ENCODE measurements around the gene NUP62. TPM values are rescaled to one million over a fixed set of nuclear protein-coding genes. Genes with fewer than 3 reads are reported as not detected.

Gene NUP62
- total and polyA plus RNA-seq, 2 of the 4 experiments (the other 2 are of a cell fraction), result 21.3 to 29.7 TPM

- H4K20me1 ChIP-seq (ENCODE audit: insufficient read depth, low read length), result no peaks in the 10 kb centered on the region; the same call in 1 of the 2 replicates
- H3K4me3 ChIP-seq (ENCODE audit: insufficient read depth, low read depth, low read length), result no peak overlapping the region
- dilution Hi-C loops (cut with HindIII; ENCODE audit: low sequenced_read_pairs, unreplicated experiment), result no loop called here
- H3K9me1 ChIP-seq (ENCODE audit: insufficient read depth, low read length), result peaks cover 6% of the 10 kb centered on the region; the same call in 1 of the 2 replicates
- H3K23ac ChIP-seq (ENCODE audit: low read depth, low read length), result no peak overlapping the region
- H3K9ac ChIP-seq (ENCODE audit: low read depth, low read length), result no peak overlapping the region
- TF ChIP-seq RAD21 (IDR thresholded peaks at IDR 0.05; ENCODE audit: low read length) (no peak), SMC3 (IDR thresholded peaks at IDR 0.05; ENCODE audit: low read depth, low read length) (no peak), RFX5 (IDR thresholded peaks at IDR 0.05; ENCODE audit: low read depth, low read length) (no peak), CEBPB (IDR thresholded peaks at IDR 0.05; ENCODE audit: low read depth, low read length) (no peak), BHLHE40 (IDR thresholded peaks at IDR 0.05; ENCODE audit: low read depth, low read length) (no peak), POLR2A (IDR thresholded peaks at IDR 0.05; ENCODE audit: low read depth, low read length) (no peak), NFE2L2 (IDR thresholded peaks at IDR 0.05; ENCODE audit: low read depth, low read length) (no peak), FOS (IDR thresholded peaks at IDR 0.05; ENCODE audit: low read depth, low read length) (no peak), CTCF (conservative IDR thresholded peaks at IDR 0.05; ENCODE audit: low read depth, low read length) (no peak)
- TF ChIP-seq, protein P1, sequence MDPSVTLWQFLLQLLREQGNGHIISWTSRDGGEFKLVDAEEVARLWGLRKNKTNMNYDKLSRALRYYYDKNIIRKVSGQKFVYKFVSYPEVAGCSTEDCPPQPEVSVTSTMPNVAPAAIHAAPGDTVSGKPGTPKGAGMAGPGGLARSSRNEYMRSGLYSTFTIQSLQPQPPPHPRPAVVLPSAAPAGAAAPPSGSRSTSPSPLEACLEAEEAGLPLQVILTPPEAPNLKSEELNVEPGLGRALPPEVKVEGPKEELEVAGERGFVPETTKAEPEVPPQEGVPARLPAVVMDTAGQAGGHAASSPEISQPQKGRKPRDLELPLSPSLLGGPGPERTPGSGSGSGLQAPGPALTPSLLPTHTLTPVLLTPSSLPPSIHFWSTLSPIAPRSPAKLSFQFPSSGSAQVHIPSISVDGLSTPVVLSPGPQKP (IDR thresholded peaks at IDR 0.05; ENCODE audit: borderline replicate concordance, low read depth, low read length), result no peak
- BruUV-seq (replicated peaks), result no TSS peak
- peaks cover 61% of the 10 kb centered on the region for H3K36me3 ChIP-seq (ENCODE audit: control insufficient read depth, insufficient read depth, low read length)
- in situ Hi-C loops (cut with MboI; ENCODE audit: low sequenced_read_pairs), result no loop called here
- CTCF ChIA-PET, result no interaction called here
- H2AK9ac ChIP-seq (replicated peaks; ENCODE audit: low read depth, low read length, poor library complexity), result no peak overlapping the region
- no peak overlapping the region for H3K18ac ChIP-seq (ENCODE audit: low read depth, low read length)
- H2BK5ac ChIP-seq (ENCODE audit: low read depth, low read length, poor library complexity, severe bottlenecking), result no peak overlapping the region
- ATAC-seq (ENCODE audit: low read depth) (no peak), DNase-seq (no peak)
- H4K5ac ChIP-seq (ENCODE audit: low read depth, low read length), result no peak overlapping the region
- POLR2A ChIA-PET (ENCODE audit: unreplicated experiment), result no interaction called here
- peaks cover 4% of the 10 kb centered on the region for H3K4me1 ChIP-seq (ENCODE audit: control insufficient read depth, insufficient read depth, low read length)
- WGBS, 2 experiments (ENCODE audit: extremely low coverage in 2 of 2, insufficient read length in 1 of 2), result 90% methylated on average over 4 of the region's 5 CpGs; no CpG with 5 or more reads in 1 of the 2 experiments
- H3K4me2 ChIP-seq (ENCODE audit: low read depth, low read length), result no peak overlapping the region
- no peak overlapping the region for H2BK120ac ChIP-seq (ENCODE audit: low read depth, low read length)
- H3K27me3 ChIP-seq (ENCODE audit: control insufficient read depth, insufficient read depth, low read length), result no peaks in the 10 kb centered on the region
- no peak overlapping the region for H2BK15ac ChIP-seq (ENCODE audit: low read depth, low read length)
- H3K4ac ChIP-seq (ENCODE audit: low read depth, low read length), result no peak overlapping the region
- H4K8ac ChIP-seq (ENCODE audit: low read depth in 2 of 2, low read length in 2 of 2), result no peak overlapping the region
- intact Hi-C loops (cut with micrococcal nuclease), result no loop called here
- no peak overlapping the region for H3K27ac ChIP-seq (ENCODE audit: insufficient read depth, low read length)
- H3K14ac ChIP-seq (replicated peaks; ENCODE audit: low read depth, low read length), result no peak overlapping the region
- peaks cover 6% of the 10 kb centered on the region; the same call in 1 of the 2 replicates for H3K9me3 ChIP-seq (ENCODE audit: control insufficient read depth, insufficient read depth, low read length)
- H2AK5ac ChIP-seq (ENCODE audit: low read depth, low read length), result no peak overlapping the region
- H3K79me1 ChIP-seq (ENCODE audit: low read depth in 1 of 2, low read length in 2 of 2), result peaks cover 12 to 26% of the 10 kb centered on the region in 2 experiments; a peak in 3 of 4 replicates
- no peak overlapping the region for H2BK20ac ChIP-seq (ENCODE audit: low read depth, low read length)
- no peak overlapping the region for H3K56ac ChIP-seq (ENCODE audit: extremely low read depth, insufficient read depth, low read length)
- H4K91ac ChIP-seq (ENCODE audit: insufficient read depth, low read depth, low read length), result no peak overlapping the region
- H2AFZ ChIP-seq (replicated peaks; ENCODE audit: low read length, poor library complexity), result no peak overlapping the region
Measured at GRCh38 chr19:49883094-49883493, 46.2 kb downstream of the NUP62 start.
